Fibroblast of pulmonary artery (primary cell): ENCODE measurements around the gene SH3GL2.

Experiments
- DNase-seq: peaks from one replicate; pipeline ENCODE4 v3.0.0-alpha.2; 2010; ENCODE audit warnings: low read depth
- H3K4me3 ChIP-seq: replicated peaks from 2 replicates; pipeline ENCODE4 v1.5.1; 2011; ENCODE audit warnings: low read depth, mild to moderate bottlenecking, control low read depth, low read length, moderate library complexity
- TF ChIP-seq, protein P1 (sequence below): IDR thresholded peaks from 2 replicates; pipeline ENCODE4 v1.5.1; 2011; ENCODE audit warnings: mild to moderate bottlenecking, control low read depth, low read length, inconsistent platforms; ENCODE audit errors: missing control alignments

SH3GL2 gene

GRCh38 chr9:17734674-17735073 is 155.8 kb downstream of the SH3GL2 start:
- no peak overlapping the region for H3K4me3 ChIP-seq
- TF ChIP-seq, protein P1, sequence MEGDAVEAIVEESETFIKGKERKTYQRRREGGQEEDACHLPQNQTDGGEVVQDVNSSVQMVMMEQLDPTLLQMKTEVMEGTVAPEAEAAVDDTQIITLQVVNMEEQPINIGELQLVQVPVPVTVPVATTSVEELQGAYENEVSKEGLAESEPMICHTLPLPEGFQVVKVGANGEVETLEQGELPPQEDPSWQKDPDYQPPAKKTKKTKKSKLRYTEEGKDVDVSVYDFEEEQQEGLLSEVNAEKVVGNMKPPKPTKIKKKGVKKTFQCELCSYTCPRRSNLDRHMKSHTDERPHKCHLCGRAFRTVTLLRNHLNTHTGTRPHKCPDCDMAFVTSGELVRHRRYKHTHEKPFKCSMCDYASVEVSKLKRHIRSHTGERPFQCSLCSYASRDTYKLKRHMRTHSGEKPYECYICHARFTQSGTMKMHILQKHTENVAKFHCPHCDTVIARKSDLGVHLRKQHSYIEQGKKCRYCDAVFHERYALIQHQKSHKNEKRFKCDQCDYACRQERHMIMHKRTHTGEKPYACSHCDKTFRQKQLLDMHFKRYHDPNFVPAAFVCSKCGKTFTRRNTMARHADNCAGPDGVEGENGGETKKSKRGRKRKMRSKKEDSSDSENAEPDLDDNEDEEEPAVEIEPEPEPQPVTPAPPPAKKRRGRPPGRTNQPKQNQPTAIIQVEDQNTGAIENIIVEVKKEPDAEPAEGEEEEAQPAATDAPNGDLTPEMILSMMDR, result no peak
- no peak for DNase-seq

GRCh38 chr9:17735859-17736258 is 157.0 kb downstream of the SH3GL2 start:
- H3K4me3 ChIP-seq, result no peak overlapping the region
- TF ChIP-seq, protein P1, result no peak
- DNase-seq, result no peak

GRCh38 chr9:17739022-17739421 is 160.2 kb downstream of the SH3GL2 start:
- TF ChIP-seq, protein P1, result no peak
- no peak overlapping the region for H3K4me3 ChIP-seq
- no peak for DNase-seq

DNA sequence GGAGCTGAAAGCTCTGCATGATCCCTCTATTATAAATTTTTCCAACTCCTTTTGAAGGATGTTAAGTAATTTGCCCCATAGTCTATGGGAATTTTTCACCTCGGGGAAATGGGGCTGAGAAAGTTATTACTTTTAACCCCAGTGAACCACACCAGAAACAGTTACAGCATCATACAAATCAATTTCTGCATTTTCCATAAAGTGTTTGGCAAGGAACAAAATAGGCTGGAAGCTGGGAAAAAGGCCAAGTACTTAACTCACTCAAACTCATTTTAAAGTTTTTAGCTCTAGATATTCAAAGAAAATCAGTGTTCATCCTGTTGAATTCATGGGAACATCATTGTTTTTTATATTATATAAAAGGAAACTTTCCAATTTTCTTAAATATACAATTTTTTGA is 160.9 kb downstream of the SH3GL2 start:
- H3K4me3 ChIP-seq, result no peak overlapping the region
- TF ChIP-seq, protein P1, result no peak
- DNase-seq, result no peak

DNA sequence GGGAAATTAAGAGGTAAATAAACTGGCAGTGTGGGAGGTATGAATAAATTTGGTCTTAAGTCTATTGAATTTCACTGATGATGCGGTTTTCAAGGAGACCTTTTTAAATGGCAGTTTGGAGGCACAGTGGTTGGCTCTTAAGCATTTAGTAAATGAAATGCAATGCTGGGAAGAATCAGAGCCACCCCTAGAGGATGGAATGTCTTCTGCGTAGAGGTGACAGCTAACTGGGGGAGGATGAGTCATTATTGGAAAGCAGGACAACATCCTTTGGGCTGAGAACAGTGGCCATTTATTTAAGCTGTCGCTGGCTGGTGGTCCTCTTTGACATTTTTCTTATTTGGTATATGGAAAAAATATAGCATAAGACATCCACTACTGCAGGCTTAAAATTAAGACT is 163.2 kb downstream of the SH3GL2 start:
- H3K4me3 ChIP-seq, result no peak overlapping the region
- TF ChIP-seq, protein P1, result no peak
- DNase-seq, result no peak

GRCh38 chr9:17744786-17745185 is 165.9 kb downstream of the SH3GL2 start:
- TF ChIP-seq, protein P1, result no peak
- DNase-seq, result peak; percentile 34

DNA sequence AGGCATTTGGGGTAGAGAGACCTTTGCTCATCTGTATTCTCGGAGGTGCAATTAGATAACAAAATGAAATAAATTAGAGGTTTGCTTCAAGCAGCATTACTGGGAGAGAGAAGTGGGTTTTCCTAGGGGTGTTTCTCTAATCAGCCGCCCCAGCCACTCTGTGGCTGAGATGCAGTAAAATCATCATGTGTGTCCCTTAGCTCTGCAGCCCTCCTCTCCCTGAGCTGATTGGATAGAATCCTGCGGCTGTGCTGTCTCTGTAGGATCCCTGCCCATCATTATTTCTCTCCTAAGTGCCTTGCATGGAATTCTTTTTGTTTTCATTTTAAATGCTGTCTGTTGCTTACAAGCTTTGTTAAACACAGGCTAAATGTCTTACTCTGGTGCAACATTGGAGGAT is 171.4 kb downstream of the SH3GL2 start:
- H3K4me3 ChIP-seq, result no peak overlapping the region
- DNase-seq, result no peak
- TF ChIP-seq, protein P1, result no peak

More at GRCh38 chr9:17744786-17745185, 165.9 kb downstream of the SH3GL2 start:
- no peak overlapping the region for H3K4me3 ChIP-seq
